ENCODE measurements around the gene PGRMC2. TPM values are rescaled to one million over a fixed set of nuclear protein-coding genes. Genes with fewer than 3 reads are reported as not detected.
"Not testable (repeated sequence)": the region's sequence is repeated elsewhere in the genome, so short reads cannot be mapped to it uniquely, and the experiment has no call there.

The PGRMC2 gene
- total and polyA plus RNA-seq, 5 donors, result 37.6 to 66.1 (median 65.2) TPM

DNA sequence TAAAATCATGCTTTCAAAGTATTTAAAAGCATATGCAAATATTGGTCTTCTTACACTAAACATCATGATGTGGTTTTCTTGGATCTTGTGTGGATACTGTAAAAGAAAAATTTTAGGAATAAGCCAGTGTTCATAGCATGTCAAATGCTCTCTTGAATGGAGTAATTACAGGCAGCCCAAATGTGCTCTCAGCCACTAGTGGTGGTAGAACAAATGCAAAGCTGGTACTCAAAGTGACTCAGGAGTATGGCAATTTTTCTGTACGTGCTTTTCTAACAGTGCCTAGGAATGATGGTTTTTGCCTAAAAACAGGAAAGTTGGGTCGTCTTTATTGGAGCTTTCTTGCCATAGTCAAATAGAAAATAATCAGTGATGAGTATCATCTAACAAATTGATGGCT is 19.9 kb downstream of the PGRMC2 start:
- WGBS, result 60% methylated on average over 2 of the region's 2 CpGs
- H3K27me3 ChIP-seq (ENCODE audit: control insufficient read depth, insufficient read depth), result no peaks in the 10 kb centered on the region
- ATAC-seq, result no peak

DNA sequence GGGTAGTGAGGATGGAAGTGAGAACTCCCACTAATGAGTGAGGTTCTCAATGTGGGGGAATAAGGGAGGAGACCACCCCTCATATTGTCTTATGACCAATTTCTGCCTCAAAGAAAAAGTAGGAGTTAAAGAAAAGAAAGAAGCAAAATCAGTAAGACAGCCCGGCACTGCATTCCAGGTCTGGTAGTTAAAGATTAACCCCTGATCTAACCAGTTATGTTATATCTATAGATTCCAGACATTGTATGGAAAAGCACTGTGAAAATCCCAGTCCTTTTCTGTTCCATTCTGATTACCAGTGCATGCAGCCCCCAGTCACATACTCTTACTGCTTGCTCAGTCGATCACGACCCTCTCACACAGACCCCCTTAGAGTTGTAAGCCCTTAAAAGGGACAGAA is 20.4 kb downstream of the PGRMC2 start:
- DNase-seq; ATAC-seq; intact Hi-C loops (cut with DNase I); H3K27ac ChIP-seq (ENCODE audit: low read length); H3K9me3 ChIP-seq (ENCODE audit: control insufficient read depth, low read length); H3K27me3 ChIP-seq (ENCODE audit: control insufficient read depth, insufficient read depth); H3K4me1 ChIP-seq (ENCODE audit: control insufficient read depth, insufficient read depth, low read length); H3K4me3 ChIP-seq (ENCODE audit: low read length): not testable (repeated sequence)
- 54% methylated on average over 3 of the region's 3 CpGs for WGBS

More for the DNA sequence above, 19.9 kb downstream of the PGRMC2 start:
- Histone ChIP-seq H3K4me1 (ENCODE audit: control insufficient read depth, insufficient read depth, low read length) (no peaks in the 10 kb centered on the region), H3K9me3 (ENCODE audit: control insufficient read depth, low read length) (no peaks in the 10 kb centered on the region), H3K27ac (ENCODE audit: low read length) (no peak overlapping the region), H3K4me3 (ENCODE audit: low read length) (no peak overlapping the region)
- DNase-seq, result no peak
- intact Hi-C loops (cut with DNase I), result no loop called here

DNA sequence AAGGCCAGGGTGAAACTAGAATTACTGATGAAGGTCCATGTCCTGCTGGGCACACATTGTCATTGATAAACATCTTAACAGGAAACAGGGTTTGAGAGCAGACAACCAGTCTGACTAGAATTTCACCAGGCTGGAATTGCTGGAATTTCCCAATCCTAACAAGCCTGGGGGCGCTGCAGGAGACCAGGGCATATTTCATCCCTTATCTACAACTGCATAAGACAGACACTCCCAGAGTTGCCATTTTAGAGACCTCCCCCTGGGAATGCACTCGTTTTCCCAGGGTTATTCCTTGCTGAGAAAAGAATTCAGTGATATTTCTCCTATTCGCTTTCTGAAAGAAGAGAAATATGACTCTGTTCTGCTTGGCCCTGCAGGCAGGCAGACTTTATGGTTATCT is 22.1 kb downstream of the PGRMC2 start:
- H3K4me3 ChIP-seq (ENCODE audit: low read length); H3K27ac ChIP-seq (ENCODE audit: low read length); H3K27me3 ChIP-seq (ENCODE audit: control insufficient read depth, insufficient read depth); intact Hi-C loops (cut with DNase I); H3K9me3 ChIP-seq (ENCODE audit: control insufficient read depth, low read length); ATAC-seq; DNase-seq; H3K4me1 ChIP-seq (ENCODE audit: control insufficient read depth, insufficient read depth, low read length): not testable (repeated sequence)
- WGBS, result 64% methylated on average over 3 of the region's 3 CpGs

GRCh38 chr4:128259889-128260288 is 27.7 kb downstream of the PGRMC2 start:
- WGBS, result 59% methylated on average over 5 of the region's 5 CpGs
- ATAC-seq; H3K4me1 ChIP-seq (ENCODE audit: control insufficient read depth, insufficient read depth, low read length); H3K9me3 ChIP-seq (ENCODE audit: control insufficient read depth, low read length); H3K27ac ChIP-seq (ENCODE audit: low read length); H3K27me3 ChIP-seq (ENCODE audit: control insufficient read depth, insufficient read depth); H3K4me3 ChIP-seq (ENCODE audit: low read length); DNase-seq; intact Hi-C loops (cut with DNase I): not testable (repeated sequence)

GRCh38 chr4:128258166-128258565 is 29.4 kb downstream of the PGRMC2 start:
- H3K27ac ChIP-seq (ENCODE audit: low read length); H3K27me3 ChIP-seq (ENCODE audit: control insufficient read depth, insufficient read depth); intact Hi-C loops (cut with DNase I); DNase-seq; H3K9me3 ChIP-seq (ENCODE audit: control insufficient read depth, low read length); H3K4me3 ChIP-seq (ENCODE audit: low read length); H3K4me1 ChIP-seq (ENCODE audit: control insufficient read depth, insufficient read depth, low read length); ATAC-seq: not testable (repeated sequence)
- 83% methylated on average over 4 of the region's 4 CpGs for WGBS

- DNase-seq, result no peak
- 47% methylated on average over 1 of the region's 1 CpG for WGBS
- H3K4me3 ChIP-seq (ENCODE audit: low read length), result no peak overlapping the region
- H3K4me1 ChIP-seq (ENCODE audit: control insufficient read depth, insufficient read depth, low read length), result no peaks in the 10 kb centered on the region
- no peak overlapping the region for H3K27ac ChIP-seq (ENCODE audit: low read length)
- intact Hi-C loops (cut with DNase I), result no loop called here
- ATAC-seq, result no peak
- no peaks in the 10 kb centered on the region for H3K9me3 ChIP-seq (ENCODE audit: control insufficient read depth, low read length)
- no peaks in the 10 kb centered on the region for H3K27me3 ChIP-seq (ENCODE audit: control insufficient read depth, insufficient read depth)
Measured at GRCh38 chr4:128256539-128256938, 31.1 kb downstream of the PGRMC2 start.

DNA sequence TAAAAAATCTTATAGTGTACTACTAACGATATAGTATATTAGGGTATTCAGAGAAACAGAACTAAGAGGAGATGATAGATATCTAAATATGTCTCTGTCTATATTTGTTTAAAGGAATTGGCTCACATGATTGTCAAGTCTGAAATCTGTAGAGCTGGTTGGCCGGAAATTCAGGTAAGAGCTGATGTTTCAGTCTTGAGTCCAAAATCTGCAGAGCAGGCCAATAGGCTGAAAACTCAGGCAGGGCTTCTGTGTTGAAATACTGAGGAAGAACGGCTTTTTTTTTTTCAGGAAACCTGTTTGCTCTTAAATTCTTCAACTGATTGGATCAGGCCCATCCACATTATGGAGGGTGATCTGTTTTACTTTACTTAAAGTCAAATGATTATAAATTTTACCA is 31.7 kb downstream of the PGRMC2 start:
- ATAC-seq, result no peak
- H3K9me3 ChIP-seq (ENCODE audit: control insufficient read depth, low read length), result no peaks in the 10 kb centered on the region
- H3K4me1 ChIP-seq (ENCODE audit: control insufficient read depth, insufficient read depth, low read length), result no peaks in the 10 kb centered on the region
- DNase-seq, result no peak
- intact Hi-C loops (cut with DNase I), result no loop called here
- no peak overlapping the region for H3K4me3 ChIP-seq (ENCODE audit: low read length)
- 94% methylated on average over 3 of the region's 3 CpGs for WGBS
- H3K27ac ChIP-seq (ENCODE audit: low read length), result no peak overlapping the region
- H3K27me3 ChIP-seq (ENCODE audit: control insufficient read depth, insufficient read depth), result no peaks in the 10 kb centered on the region

DNA sequence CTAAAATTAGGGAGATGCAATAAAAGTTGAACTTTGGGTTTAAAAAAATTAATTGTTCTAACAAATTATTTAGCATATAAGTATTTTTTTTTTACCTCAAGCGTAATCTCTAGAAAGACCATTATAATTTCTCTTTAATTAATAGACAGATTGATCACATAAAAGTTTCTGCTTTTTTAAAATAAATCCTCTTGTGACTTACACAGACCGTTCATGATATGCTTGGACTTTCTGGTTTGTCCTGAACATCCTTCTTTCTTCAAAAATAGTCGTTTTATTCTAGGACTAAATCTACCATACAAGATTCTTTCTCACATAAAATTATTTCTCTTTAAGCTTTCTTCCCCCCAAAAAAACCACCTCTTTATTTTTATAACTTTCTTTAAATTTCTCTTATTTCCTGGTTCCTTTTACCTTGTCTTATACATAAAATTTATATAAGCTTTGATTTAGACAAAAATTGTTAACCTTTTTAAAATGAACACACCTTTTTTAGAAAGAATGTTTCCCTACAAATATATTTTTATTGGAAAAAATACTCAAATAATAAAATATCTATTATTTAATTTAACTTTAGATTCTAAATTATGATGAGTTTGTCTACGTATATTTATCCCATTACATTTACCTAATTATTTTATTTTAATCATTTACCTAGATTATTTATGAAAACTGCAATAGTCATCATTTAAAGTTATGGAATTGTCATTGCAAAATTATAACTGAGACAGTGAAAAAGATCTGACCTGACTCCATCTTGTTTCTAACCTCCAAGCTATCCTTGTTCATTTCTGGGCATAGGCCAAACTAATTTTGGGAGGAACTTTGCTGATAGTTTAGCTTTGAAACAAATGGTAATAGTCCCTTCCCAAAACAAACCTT is 37.6 kb downstream of the PGRMC2 start:
- no peak overlapping the region for H3K27ac ChIP-seq (ENCODE audit: low read length)
- ATAC-seq (no peak), DNase-seq (no peak)
- intact Hi-C loops (cut with DNase I), result no loop called here
- no peaks in the 10 kb centered on the region for H3K9me3 ChIP-seq (ENCODE audit: control insufficient read depth, low read length)
- WGBS, result 61% methylated on average over 4 of the region's 4 CpGs
- H3K27me3 ChIP-seq (ENCODE audit: control insufficient read depth, insufficient read depth), result no peaks in the 10 kb centered on the region
- no peak overlapping the region for H3K4me3 ChIP-seq (ENCODE audit: low read length)
- H3K4me1 ChIP-seq (ENCODE audit: control insufficient read depth, insufficient read depth, low read length), result no peaks in the 10 kb centered on the region

DNA sequence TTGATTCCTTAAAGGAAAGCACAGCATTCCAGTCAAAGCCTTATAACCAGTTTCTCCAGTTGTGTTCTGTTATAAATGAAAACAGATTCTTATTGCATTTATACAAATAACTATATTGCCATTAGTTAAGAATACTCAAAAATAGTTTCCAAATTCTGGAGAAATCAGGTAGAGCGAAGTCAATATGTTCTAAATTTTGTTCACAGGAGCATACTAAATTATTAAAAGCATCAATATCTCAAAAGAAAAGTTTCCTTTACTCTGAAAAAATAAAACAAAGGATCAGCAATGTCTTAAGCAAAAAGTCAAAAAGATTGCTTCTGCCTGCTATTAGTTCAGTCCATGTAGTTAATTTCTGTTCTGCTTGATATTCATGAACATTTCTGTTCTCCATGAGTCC is 39.7 kb downstream of the PGRMC2 start:
- no peaks in the 10 kb centered on the region for H3K4me1 ChIP-seq (ENCODE audit: control insufficient read depth, insufficient read depth, low read length)
- no peaks in the 10 kb centered on the region for H3K27me3 ChIP-seq (ENCODE audit: control insufficient read depth, insufficient read depth)
- 95% methylated on average over 1 of the region's 1 CpG for WGBS
- H3K9me3 ChIP-seq (ENCODE audit: control insufficient read depth, low read length), result no peaks in the 10 kb centered on the region
- intact Hi-C loops (cut with DNase I), result no loop called here
- DNase-seq (no peak), ATAC-seq (no peak)
- H3K27ac ChIP-seq (ENCODE audit: low read length), result no peak overlapping the region
- H3K4me3 ChIP-seq (ENCODE audit: low read length), result no peak overlapping the region

DNA sequence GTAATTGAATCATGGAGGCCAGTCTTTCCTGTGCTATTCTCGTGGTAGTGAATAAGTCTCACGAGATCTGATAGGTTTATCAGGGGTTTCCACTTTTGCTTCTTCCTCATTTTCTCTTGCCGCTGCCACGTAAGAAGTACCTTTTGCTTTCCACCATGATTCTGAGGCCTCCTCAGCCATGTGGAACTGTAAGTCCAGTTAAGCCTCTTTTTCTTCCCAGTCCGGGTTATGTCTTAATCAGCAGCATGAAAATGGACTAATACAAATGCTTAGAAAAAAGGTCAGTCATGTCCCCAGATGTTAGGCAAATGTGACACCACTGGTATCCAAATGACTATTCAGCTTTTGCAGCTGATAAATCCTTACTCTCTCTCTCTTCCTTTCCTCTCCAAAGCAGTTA is 42.2 kb downstream of the PGRMC2 start:
- ATAC-seq, result not testable (repeated sequence)

DNA sequence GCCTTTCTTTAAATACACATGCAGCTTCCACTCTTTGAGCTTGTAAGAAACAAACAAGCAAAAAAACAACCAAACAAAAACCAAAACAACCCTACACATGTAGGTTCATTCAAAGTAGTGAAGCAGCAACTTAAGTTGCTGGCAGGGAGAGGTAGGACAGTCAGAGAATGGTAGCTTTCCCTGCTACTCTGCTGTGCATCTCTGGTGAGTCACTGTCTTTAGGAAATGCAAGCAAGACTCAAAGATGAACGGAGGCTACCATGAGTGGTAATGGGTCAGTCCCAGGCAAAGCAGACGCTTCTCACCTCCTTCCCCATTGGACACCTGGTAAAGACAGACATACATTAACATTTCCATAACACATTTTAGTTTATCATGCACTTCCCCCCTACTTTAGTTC is 43.2 kb downstream of the PGRMC2 start:
- 84% methylated on average over 2 of the region's 2 CpGs for WGBS

More for the DNA sequence above, 42.2 kb downstream of the PGRMC2 start:
- H3K27me3 ChIP-seq (ENCODE audit: control insufficient read depth, insufficient read depth); H3K4me1 ChIP-seq (ENCODE audit: control insufficient read depth, insufficient read depth, low read length); DNase-seq; intact Hi-C loops (cut with DNase I); H3K4me3 ChIP-seq (ENCODE audit: low read length); H3K27ac ChIP-seq (ENCODE audit: low read length); H3K9me3 ChIP-seq (ENCODE audit: control insufficient read depth, low read length): not testable (repeated sequence)
- WGBS, result 82% methylated on average over 5 of the region's 5 CpGs

More for the DNA sequence above, 43.2 kb downstream of the PGRMC2 start:
- intact Hi-C loops (cut with DNase I), result no loop called here
- H3K27me3 ChIP-seq (ENCODE audit: control insufficient read depth, insufficient read depth), result no peaks in the 10 kb centered on the region
- H3K4me3 ChIP-seq (ENCODE audit: low read length), result no peak overlapping the region
- H3K27ac ChIP-seq (ENCODE audit: low read length), result no peak overlapping the region
- no peaks in the 10 kb centered on the region for H3K9me3 ChIP-seq (ENCODE audit: control insufficient read depth, low read length)
- H3K4me1 ChIP-seq (ENCODE audit: control insufficient read depth, insufficient read depth, low read length), result no peaks in the 10 kb centered on the region
- DNase-seq (no peak), ATAC-seq (no peak)

All from right cardiac atrium (tissue), 5 donors.